ENCODE results near the gene NKAIN2.
"Not testable (repeated sequence)": the region's sequence is repeated elsewhere in the genome, so short reads cannot be mapped to it uniquely, and the experiment has no call there.

NKAIN2 gene

DNA sequence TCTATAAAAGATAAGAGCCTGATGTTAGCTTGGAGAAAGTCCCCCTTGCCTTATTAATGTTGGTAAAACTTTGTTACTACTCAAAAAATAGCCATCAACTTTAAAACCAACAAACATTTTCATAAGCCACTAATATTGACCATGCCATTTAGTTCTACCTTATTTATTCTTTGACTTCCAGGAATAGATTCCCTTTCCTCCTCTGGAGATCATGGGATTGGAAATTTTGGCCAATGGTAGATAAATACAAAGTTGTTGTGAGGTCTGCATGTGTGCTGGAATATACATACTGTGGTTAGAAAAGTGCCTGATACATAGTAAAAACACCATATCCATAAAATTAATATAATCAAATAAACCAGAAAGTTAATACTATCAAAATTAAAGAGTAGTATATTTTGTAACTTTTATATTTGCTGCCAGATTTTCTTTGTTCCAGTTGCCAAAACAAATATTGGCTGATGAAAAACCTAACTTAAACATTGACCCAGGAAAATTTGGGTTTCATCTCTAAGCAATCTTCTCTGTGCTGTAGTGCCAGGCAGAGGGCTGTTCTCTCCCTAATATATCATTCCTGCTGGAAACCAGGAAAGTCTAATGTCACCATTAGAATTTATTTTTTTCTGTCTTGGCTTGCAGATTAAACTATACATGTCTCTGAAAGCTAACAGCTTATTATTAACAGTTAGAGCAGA is 169.1 kb downstream of the NKAIN2 start:
- no peak for DNase-seq

DNA sequence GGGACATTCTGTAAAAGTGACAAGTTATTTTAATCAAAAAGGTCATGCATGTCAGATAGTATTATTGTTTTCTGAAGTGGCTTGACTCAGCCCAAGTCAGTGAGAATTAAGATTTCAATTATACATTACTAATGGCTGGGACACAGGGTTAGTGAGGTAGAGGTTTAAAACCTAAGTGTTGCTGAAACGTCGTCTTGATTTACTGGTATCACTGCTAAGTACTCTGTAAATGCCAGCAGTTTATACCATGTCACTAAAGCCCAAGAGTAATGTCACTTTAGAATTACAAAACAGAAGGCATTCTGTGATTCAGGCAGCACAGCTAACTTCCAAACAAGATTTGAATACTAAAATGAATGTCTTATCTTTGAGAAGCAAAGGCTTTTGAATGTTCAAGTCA is 176.6 kb downstream of the NKAIN2 start:
- DNase-seq: no peak

DNA sequence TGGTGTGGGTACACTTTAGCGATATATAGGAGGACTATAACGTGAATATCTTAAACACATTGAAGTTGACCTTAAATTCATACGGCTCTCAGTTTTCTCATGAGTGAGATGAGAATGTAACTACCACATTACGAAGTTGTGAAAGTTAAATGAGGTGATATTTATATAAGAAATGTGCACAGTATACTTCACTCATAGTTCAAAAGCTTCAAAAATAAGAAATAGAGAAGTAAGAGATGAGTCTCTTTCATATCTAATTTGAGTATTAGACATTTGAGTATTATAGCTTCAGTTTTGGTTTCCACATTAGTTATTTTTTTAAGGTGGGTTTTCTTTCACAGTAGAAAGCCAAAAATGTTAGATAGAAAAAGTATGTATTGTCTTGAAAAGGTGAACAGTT is 183.3 kb downstream of the NKAIN2 start:
- no peak for DNase-seq

DNA sequence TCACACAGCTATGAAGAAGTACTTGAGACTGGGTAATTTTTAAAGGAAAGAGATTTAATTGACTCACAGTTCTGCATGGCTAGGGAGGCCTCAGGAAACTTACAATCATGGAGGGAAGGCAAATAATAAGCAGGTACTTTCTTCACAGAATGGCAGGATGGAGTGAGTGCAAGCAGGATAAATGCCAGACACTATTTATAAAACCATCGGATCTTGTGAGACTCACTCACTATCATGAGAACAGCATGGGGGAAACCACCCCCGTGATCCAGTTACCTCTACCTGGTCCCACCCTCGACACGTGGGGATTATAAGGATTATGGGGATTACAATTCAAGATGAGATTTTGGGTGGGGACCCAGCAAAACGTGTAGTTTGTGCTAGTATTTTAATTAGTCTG is 186.3 kb downstream of the NKAIN2 start:
- not testable (repeated sequence) for DNase-seq

DNA sequence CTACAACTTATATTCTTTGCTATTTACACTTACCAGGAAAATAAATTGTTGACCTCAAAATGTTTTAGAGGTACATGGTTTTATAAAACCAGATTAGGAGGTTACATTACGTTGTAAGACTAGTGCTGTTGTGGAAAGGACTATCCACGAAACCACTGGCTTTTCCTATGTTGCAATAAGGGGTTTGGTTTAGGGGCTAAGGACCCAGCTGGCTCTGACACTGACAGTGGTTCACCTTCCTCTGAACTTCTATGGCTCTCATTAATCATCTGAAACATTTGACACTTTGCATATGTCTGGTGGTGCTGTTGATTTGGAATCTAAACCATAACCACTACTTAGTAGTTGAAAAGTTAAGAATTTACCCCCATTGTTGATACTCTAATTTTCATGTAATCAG is 186.7 kb downstream of the NKAIN2 start:
- no peak for DNase-seq

DNA sequence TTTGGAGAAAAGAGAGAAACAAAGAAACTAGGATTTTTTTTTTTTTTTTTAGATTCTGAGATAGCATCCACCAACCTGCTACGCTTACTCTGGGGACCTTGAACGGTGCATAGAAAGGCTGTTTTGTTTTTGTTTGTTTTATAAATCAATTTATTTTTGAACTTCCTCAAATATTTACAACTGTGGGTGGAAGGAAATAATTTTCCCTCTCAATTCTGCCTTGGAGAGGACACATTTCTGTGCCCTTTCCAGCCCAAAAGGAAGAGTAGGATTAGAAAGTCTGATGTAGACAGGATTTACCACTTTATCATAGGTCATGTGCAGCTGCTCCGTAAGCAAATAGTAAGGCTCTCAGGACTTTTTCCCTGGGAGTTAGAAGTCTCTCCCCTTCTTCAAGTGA is 190.5 kb downstream of the NKAIN2 start:
- DNase-seq: no peak

DNA sequence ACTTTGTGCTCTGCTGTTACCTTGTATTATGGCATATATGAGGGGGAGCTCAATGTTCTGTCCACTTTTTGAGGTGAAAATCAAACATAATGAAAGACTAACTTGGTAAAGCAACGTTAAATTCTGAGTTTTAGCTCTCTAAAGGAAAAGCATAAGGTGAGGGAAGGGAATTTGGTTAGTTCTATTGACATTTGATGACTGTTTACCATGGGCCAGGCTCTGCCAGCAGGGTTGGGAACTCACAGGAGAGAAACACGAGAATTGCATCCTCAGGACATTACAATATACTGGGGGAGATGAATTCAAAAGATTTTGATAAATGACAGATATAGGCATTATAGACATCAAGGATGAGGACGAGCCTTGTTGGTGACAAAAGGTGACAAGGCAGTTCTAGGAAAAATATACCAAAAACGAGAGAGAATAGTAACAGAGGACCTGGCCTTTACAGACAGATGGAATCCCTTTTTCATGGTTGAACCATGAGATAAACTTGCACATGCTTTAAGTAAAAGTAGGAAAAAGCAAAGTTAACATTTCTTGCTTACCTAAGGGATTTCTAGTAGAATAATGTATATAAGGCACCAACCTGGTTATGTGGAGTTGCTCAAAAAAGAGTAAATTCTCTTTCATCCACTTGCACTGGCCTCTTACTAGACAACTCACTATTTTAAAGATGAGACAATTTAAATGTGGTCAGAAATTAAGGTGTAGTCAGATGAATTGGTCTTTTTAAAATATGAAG is 191.4 kb downstream of the NKAIN2 start:
- no peak for DNase-seq

DNA sequence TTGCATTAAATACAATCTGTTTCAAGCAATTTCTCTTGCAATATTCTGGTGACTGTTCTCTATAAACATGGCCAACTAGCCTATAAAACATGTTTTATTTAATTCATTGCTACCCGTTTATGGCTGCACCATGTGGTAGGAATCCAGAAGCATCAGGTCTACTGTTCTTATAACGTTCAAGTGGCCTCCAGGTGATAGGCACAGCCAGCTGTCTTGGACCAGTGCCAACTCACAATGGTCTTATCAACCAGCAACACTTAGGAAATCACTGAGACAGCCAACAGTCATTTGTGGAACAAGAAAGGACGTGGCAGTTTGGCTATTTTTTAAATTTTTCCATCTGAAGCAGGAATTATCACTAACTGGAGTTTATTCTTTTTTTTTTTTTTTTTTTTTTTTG is 193.6 kb downstream of the NKAIN2 start:
- no peak for DNase-seq

DNA sequence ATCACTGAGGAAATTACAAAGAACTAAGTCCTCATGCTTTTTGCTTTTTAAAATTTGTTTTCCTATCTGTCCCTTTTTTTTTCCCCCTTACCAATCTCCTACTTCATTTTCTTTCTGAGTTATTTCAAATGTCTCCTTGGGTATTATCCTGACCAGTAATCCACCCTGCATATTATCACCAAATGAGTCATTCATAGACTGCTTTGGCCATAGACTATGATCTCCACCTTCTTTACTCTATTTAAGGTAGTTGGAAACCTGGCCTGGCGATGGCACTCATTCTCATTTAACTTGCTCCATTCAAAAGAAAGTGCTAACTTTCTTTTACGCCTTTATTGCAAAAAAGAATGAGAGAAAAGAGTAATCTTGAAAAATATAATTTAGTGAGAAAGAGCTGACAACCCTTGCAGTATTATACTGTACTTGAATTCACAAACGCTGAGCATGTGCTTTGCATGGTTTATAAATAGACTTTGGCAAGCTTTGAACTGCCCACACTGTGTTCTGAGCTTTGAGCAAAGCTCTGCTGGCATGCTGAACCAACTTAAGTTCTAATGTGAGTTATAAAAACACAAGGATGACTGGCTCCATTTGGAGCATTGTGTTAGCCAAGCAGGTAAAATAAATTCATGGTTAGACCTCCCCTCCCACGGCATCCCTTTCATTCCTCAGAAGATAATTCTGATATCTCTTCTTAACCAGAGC is 198.9 kb downstream of the NKAIN2 start:
- no peak for DNase-seq

DNA sequence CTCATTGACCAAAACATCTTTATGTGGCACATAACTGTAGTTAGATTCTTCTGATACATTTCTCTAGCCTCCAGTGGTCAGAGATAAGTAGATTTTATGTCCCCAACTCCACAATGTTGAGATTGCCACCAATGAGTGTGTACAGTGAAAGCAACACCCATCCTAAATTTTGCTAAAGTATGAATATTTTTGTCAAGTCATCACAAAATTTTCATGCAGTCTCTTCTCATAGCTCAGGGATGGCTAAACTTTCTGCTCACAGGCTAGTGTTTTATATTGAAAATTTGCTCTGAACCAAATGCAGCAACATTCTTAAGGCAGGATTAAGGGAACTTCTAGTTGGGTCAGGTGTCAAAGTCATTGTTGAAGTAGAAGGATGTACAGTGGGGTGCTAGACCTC is 203.6 kb downstream of the NKAIN2 start:
- DNase-seq: no peak

DNA sequence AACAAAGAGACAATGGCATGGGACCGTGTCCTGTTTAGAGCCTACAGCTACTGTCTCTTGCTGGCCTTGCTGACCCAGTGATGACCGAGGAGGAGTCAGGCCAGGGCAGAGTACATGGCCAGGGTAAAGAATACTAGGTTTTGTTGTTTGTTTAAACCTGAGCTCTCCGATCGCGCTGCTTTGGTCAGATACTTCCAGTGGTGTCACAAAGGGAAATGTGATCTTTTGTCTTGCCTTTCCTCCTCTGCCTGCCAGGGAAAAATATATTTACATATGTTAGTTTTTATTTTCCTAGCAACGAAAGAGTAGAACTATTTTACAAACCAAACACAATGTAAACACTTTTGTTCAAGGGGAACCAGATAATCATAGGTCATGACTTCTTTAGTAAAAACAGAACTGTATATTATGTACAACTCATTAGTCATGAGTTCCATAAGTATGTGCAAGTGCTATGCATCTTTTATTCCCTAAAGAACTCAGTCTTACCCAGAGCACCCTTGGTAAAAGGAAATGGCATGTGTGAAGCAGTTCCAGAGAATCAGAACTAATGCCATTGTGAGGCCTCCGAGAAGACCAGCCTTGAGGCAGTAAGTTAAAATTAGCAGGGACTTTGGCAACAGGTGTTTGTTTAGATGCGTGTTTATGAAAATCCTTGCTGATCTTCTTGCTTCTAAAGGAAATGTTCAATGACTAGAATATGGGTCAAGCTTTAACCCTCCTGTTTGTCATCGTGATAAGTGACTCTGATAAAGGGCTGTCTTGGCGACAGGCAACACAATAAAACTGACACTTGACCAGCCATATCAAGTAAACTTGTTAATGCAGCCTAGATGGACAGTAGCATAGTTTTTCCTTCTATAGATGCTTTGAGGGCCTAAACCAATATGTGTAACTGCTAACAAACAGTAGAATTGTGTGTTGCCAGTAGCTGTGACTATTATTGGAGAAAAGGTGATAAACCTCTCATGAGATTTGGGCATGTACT is 204.6 kb downstream of the NKAIN2 start:
- no peak for DNase-seq

DNA sequence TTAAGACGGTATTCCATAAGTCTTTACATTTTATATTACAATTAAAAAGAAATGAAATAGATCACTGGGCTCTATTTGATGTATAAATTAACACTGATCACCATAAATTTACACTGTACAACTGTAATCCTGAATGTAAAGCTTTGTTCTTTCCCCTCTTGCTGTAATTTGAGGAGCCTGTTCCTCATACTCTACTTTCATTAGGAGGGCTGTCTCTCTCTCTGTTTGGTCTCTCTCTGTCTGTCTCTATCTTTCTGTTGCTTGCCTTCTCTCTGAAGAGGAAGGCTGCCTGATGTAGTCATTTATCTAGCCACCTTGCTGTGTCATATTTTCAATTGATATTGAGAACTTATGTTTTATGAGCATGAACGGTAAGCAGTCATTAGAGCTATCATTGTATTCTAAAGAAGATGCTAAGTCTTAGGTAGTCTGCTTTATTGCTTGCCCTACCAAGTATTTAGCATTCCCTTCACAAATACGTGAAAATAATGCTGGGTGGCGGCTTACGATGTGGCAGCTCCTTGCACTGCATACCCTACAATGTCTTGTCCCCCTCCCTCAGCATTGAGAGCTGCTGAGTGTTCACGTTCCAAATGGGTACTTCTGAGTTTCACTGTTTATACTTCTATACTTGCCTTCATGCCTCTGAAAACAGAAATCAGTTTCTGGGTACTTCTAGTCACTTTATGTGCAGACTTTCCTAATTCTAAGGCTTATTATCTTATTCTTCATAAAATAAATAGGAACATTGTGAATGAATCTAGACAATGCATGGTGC is 205.5 kb downstream of the NKAIN2 start:
- no peak for DNase-seq

DNA sequence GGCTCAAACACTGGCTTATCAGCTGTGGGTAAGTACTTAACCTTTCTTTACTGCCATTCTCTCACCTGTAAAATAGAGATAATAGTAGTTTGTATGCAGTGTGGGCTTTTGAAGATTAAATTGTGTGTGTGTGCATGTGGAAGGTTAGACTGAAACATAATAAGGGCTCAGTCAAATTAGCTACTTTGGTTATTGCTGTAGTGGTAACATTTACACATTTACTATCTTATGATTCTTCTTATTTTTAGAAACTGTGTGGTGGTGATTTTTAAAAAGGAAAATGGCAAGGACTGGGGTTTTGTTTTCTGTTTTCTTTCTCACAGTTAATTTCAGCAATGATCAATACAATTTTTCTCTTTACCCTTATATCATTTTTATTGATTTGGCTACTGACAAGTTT is 206.9 kb downstream of the NKAIN2 start:
- DNase-seq: no peak

DNA sequence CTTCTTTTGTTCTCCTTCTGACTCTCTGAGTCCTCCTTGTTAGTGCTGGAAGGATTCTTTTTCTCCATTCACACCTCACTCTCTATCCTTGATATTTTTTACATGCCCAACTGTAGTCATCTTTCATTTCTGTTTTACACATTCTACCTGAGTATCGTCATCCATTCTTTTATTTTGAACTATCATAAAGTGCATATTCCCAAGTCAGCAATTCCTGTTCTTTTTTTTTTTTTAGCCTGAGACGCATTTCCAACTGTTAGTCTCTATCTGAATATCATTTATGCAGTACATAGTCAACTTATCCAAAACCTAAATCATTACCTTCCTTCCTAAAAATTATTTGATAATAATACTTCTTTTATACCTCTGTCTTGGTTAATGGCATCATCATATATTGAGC is 207.5 kb downstream of the NKAIN2 start:
- no peak for DNase-seq

DNA sequence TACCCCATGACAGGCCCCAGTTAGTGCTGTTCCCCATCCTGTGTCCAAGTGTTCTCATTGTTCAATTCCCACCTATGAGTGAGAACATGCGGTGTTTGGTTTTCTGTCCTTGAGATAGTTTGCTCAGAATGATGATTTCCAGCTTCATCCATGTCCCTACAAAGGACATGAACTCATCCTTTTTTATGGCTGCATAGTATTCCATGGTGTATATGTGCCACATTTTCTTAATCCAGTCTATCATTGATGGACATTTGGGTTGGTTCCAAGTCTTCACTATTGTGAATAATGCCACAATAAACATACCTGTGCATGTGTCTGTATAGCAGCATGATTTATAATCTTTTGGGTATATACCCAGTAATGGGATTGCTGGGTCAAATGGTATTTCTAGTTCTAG is 218.4 kb downstream of the NKAIN2 start:
- not testable (repeated sequence) for DNase-seq

DNA sequence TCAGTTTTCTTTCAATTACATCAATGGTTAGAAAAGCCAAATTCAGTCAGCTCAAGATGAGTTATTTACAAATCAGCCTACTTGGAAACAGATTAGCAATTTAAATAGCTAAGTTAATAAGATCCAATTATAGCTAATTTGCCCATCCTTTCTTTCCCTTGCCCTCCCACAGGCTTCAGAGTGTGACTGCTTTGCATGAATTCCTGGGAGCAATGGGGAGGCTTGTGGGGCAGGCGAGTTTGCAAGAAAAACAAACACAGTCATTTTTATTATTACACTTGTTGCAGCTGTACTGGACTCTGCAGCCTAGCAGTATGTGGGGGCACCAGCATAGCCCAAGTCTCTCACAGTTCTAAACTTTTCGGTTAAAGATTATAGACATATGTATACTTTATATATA is 219.0 kb downstream of the NKAIN2 start:
- DNase-seq: no peak

DNA sequence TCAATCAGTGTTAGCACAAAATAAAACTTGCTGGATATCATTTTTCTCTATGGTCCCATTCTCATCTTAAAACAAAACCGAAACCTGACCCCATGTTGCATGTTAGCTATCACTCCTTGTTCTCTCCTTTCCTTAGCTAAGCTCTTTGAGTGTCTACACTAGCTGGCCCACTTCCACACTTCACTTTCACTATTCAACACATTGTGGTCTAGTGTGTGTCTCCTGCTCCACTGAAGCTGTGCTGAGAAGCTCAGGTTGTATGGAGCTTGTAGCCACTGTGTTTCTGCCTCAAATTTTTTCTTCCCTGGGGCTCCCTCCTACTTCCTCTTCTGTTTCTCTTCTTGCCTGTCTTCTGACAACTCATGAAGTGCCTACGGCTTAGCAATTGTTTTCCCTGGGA is 223.0 kb downstream of the NKAIN2 start:
- DNase-seq: no peak

DNA sequence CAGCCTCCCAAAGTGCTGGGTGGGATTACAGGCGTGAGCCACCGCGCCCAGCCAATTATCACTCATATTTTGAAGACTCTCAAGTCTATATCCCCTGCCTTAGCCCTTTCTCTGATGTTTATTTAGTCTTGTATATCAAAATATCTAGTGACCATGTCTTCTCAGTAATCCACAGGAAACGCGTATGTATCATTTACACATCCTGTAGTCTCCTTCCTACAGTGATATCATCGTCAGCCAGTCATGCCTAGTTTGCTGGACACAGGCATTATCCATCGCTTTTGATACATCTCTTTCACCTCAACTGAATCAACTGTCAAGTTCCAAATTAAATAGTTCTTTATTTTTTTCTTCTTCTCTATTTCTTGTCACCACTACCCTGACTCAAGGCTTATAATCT is 223.7 kb downstream of the NKAIN2 start:
- DNase-seq: no peak

DNA sequence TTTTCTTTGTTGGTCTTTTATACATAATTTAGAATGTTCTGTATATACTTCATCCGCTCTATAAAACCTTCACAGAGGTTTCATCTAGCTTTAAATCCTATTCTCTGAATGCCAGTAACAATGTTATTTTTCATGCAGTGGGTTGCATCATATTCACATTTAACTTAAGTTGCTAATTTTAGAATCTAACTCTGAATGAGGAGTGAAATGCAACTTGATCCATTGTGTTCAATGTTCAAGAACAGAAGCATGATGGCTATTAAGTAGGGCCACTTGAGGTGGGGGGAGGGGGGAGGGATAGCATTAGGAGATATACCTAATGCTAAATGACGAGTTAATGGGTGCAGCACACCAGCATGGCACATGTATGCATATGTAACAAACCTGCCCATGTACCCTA is 224.5 kb downstream of the NKAIN2 start:
- no peak for DNase-seq

DNA sequence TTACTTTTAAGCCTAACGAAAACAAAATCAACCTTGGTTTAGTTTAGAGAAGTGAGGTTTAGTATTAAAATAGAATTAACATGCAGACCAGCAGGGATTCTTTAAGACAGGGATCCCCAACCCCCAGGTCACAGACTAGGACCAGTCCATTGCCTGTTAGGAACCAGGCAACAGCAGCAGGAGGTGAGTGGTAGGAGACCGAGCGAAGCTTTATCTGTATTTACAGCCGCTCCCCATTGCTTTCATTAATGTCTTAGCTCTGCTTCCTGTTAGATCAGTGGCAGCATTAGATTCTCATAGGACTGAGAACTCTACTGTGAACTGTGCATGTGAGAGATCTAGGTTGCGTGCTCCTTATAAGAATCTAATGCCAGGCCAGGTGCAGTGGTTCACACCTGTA is 225.9 kb downstream of the NKAIN2 start:
- no peak for DNase-seq

DNA sequence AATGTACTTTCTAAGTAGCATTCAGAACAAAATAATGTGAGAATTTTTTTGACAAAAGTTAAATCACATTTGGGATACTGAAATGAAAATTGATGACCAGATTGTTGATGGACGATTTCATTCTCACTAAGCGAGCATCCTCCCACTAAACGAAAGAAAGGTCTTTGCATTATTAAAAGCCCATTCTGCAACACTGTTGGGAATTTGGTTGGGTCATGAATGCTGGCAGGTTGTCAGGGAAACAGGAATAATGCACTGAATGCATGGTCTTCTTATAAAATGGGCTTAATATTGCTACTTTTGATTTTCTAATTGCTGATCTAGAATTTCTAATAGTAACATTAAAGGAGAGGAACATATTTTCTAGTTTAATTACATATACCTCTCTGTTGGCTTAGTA is 229.8 kb downstream of the NKAIN2 start:
- DNase-seq: no peak

DNA sequence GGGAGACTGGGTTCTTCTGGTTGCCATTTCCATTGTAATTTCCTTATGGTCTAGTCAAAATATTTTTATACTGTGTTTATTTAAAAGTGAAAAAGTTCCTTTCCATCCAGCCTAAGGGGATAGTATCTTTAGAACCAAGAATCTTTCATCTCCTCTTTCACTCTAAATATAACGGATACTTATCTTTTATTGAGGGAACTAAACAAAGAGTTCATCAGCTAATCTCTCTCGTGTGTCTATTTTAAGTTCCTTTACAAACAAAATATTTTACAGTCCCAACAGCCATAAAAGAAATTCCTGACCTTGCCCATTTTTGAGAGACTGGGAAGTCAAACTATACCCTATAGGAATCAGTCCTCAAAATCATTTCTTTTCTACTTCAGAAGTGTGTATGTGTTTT is 232.7 kb downstream of the NKAIN2 start:
- no peak for DNase-seq

Data from activated gamma-delta T cell (primary cell).